ENCODE data around the gene UQCRC2. TPM values are rescaled to one million over a fixed set of nuclear protein-coding genes. Genes with fewer than 3 reads are reported as not detected.
"Not testable (repeated sequence)": the region's sequence is repeated elsewhere in the genome, so short reads cannot be mapped to it uniquely, and the experiment has no call there.

The UQCRC2 gene
- total RNA-seq, 1 donor from 2014 or later, result 228 TPM

DNA sequence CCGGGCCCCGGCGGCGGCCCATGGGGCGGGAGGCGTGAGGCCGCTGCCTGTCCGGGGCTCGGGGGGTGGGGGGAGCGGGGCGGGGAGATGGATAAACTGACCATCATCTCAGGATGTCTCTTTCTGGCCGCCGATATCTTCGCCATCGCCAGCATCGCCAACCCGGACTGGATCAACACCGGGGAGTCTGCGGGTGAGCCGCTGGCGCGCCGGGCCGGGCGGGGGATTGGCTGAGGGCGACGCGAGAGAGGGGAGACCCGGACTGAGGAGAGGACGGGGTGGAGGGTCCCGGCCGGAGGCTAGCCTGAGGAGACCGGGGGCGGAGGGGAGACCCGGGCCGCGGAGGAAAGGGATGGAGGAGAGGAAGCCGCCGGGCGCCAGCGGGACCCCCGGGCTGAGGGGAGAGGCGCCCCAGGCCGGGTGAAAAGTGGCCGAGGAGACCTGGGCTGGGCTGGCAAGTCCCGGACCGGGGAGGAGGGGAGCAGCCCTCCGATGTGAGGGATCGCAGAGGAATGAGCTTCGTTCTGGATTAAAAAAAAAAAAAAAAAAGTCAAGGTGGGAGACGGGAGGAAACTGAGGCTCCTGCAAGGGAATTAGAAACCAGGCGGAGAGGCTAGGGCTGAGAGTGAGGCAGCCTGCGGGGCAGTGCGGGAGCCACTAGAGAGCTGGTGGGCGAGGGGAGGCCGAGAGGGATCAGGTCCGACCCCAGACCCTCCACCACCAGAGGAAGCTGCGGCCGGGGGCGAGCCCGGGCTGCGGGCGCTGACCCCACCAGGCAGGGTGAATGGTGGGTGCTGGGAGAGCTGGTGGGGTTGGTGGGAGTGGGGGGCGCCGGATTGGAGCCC lies 55.3 kb downstream of the UQCRC2 start:
- DNase-seq (ENCODE audit: low spot score), result no peak

DNA sequence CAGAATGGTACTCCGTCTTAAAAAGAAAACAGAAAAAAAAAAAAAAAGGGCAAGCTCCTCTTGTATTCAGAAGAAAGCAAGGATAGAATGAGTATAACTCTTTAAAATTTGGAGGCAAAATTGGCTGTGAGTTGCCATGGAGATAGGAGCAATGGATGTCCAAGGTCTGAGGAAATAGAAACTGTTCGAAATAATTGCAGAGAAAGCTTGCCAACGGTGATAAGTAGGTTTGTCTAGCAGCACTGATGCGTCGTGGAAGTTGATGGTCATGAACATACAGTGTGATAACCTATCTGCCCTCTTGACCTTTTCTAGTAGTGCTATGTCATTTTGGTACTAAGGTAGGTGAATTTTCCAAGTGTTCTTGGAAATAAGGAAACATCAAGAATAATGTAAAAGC lies 57.7 kb downstream of the UQCRC2 start:
- no peak for DNase-seq (ENCODE audit: low spot score)

DNA sequence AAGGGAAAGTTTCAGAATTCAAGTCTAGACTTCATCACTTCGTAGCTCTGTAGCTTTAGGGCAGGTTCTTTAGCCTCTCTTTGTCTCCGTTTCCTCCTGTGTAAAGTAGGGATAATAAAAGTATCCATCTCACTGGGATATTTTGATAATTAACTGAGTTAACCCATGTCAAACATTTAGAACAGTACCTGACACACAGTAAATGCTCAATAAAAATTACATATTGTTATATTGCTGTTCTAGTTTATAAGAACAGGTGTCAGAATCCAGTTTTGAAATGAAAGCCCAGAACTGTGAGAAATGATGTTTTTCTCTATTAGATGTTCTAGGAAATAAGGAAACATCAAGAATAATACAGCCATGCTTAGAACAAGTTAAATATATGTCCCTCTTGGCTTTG lies 59.1 kb downstream of the UQCRC2 start:
- no peak for DNase-seq (ENCODE audit: low spot score)

DNA sequence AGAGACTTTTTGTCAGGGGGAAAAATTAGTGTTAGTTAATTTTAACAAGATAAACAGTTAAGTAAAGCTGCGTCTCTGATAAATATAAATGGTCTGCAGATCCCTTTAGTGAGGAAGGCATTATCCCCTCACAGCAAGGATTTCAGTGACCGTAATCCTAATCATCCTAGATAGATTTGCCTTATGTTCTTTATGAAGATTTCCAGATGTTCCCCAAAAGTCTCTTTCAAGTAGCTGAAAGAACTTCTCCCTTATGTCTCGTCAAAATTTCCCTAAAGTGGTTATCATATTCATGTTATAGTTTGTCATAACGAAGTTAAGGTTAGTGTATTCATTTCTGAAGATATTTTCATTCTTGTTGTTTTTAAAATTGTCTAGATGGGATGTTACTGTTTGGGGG lies 60.3 kb downstream of the UQCRC2 start:
- peak; percentile 50 for DNase-seq (ENCODE audit: low spot score)

DNA sequence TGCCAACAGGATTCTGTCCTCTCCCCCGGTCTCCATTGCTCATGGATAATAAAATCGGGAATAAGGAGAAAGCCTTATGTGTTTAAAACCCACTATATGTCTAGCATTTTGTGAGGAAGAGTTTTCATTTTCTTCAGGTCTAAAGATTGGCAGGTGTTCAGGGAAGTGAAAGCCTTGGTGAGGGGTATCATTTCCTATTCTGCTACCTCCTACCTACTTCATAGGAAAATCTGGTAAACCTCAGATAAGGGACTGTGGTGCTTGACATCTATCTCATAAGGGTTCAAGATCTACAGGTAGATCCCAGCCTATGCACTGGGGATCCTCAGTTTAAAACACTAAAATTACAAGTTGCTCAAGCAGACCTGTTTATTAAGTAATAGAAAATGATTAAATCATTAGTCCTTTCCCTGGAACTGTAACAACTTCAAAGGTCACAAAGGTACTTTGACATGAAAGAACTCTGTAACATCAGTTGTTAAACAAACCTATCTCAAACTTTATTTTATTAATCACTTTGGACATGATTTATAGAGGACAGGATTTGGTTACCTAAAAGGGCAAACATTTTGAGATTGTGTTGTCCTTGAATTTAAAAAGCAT lies 61.2 kb downstream of the UQCRC2 start:
- no peak for DNase-seq (ENCODE audit: low spot score)

DNA sequence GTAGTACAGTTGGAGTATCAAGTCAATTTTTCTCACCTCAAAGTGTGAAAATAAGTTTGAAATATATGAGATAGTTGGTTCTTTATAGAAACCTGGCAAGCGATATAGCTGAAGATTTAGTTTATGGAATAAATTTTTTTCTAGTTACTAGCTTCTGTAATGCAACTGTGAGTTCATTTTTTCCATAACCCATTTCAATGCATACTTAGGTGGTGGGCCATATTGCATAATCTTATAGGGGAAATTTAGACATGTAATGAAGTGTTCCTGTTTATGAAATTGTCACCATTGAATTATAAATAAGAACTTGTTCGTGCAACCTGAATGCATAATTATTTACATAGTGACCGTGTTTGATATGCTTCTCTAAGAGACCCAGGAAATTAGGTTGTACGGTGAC lies 63.8 kb downstream of the UQCRC2 start:
- DNase-seq (ENCODE audit: low spot score), result no peak

DNA sequence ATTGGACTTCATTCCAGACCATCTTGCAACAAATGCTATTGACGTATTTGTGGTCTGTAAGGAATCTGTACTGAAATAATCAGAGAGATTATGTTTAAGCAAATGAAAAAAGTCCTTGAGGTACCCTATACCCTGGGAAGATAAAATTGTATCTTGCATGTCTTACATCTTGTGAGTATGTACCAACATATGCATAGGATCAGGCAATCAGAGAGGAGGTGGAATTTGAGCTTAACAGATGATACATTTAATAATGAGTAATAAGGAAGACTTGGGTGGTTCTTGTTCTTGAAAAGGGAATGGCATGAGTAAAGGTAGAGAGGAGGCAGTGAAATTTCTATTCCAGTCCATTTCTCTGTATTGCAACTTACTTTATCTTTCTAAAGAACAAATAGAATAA lies 65.4 kb downstream of the UQCRC2 start:
- no peak for DNase-seq (ENCODE audit: low spot score)

DNA sequence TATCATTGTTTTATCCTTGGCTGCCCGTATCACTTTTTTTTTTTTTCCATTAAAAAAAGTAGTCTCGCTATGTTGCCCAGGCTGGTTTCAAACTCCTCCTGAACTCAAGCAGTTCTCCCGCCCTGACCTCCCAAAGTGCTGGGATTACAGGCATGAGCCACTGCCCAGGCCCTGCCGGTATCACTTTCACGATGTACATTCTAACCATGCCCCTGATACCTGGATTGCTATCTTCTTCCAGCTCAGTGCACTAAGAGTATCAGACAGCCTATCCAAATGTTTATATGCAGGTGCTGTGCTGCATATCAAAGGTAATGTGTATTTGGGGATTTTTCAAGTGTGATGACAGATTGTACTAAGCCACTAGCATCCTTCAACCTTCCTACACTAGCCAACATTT lies 69.0 kb downstream of the UQCRC2 start:
- DNase-seq (ENCODE audit: low spot score), result no peak

DNA sequence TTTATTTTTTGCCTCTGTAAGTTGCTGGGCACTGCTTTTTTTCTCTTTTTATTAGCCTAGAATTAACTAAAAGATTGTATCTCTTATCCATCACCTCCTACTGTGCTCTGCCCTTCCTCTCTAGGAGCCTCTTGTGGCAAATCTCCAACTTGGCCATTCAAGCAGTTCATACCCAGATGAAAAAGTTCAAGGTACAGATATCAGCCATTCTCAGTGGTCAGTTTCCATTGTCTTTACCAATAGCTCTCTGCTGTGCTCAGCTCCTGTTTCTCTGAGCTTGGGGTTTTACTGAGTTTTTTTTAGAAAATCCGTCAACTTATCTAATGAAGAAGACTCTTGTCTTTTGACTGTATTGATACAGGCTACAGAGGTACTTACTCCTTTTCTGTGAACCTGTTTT lies 70.3 kb downstream of the UQCRC2 start:
- DNase-seq (ENCODE audit: low spot score), result no peak

DNA sequence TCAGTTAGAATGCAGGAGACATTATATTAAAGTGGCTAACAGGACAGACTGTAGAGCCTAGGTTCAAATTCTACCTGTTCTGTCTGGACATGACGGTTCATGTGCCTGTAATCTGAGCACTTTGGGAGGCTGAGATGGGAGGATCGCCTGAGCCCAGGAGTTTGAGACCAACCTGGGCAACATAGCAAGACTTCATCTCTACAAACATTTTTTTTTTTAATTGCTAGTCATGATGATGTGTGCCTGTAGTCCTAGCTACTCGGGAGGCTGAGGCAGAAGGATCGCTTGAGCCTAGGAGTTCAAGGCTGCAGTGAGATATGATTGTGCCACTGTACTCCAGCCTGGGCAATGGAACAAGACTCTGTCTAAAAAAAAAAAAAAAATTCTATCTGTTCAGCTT lies 71.6 kb downstream of the UQCRC2 start:
- not testable (repeated sequence) for DNase-seq (ENCODE audit: low spot score)

DNA sequence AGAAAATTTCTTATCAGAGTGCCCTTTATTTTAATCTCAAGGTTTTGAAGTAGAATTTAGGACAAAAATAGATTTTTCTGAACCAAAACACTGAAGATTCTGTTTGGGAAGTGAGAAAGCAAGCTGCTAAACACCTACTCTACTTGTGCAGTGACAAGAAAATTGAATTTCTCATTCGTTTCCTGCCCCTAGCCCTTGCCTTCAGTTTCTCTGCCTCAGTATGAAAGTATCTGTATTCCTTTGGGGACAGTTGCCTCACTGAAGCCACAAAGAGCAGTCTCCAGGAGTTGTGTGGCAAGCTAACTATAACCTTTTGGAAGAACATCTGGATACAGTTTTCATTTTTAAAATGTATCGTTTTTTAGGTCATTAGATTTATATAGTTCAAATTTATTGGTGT lies 74.5 kb downstream of the UQCRC2 start:
- no peak for DNase-seq (ENCODE audit: low spot score)

DNA sequence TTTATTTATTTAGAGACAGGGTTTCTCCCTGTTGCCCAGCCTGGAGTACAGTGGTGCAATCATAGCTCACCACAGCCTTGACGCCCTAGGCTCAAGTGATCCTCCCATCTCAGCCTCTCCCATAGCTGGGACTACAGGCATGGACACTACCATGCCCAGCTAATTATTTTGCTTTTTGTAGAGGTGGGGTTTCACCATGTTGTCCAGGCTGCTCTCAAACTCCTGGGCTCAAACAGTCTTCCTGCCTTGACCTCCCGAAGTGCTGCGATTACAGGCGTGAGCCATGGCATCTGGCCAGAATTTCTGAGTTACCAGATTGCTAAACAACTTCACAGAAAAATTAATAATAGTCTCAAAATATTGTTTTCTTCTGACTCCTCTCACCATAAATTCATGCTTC lies 76.5 kb downstream of the UQCRC2 start:
- DNase-seq (ENCODE audit: low spot score), result no peak

DNA sequence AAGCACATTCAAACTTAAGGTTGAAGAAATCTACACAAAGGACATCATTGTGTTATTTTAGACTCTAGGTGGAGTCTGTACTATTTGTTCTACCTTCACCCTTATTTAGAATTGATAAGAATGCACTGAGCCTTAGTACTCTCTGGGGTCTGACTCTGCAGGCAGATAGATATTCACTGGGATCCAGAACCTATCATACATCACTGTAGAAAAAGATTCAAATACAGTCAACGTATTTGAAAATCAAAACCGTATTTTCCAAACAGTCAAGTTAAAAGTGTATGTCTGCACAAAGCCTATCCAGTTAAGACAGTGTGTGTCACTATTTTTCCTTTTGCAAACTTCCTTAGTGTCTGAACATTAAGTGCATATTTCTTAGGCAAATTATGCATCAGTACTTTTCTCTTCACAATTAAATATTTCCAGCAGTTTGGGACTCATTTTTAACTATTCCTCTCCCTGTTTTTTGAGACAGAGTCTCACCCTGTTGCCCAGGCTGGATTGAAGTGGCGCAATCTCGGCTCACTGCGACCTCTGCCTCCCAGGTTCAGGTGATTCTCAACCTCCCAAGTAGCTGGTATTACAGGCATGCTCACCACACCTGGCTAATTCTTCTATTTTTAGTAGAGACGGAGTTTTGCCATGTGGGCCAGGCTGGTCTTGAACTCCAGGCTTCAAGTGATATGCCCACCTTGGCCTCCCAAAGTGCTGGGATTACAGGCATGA lies 77.1 kb downstream of the UQCRC2 start:
- no peak for DNase-seq (ENCODE audit: low spot score)

DNA sequence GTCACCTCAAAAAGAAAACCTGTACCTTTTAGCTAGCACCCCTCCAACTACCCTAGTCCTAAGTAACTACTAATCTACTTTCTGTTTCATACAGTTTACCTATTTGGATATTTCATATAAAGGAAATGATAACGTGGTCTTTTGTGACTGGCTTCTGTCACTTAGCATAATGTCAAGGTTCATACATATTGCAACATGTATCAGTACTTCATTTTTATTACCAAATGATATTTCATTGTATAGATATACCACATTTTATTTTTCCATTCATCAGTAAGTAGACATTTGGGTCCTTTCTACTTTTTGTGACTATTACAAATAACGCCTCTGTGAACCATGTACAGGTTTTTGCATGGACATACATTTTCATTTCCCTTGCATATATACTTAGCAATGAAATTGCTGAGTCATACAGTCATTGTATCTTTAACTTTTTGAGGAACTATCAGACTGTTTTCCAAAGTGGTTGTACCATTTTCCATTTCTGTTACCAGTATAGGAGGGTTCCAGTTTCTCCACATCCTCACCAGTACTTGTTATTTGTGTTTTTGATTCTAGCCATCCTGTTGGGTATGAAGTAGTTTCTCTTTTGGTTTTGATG lies 78.4 kb downstream of the UQCRC2 start:
- no peak for DNase-seq (ENCODE audit: low spot score)

Other genes with a start within 250 kb of the UQCRC2 start
- gene NPIPB4, start 95.6 kb upstream of the UQCRC2 start, total RNA-seq (ENCODE audit: insufficient read depth, low replicate concordance), result 83.3 TPM
- gene PDZD9, start 47.8 kb downstream of the UQCRC2 start, total RNA-seq (ENCODE audit: insufficient read depth, low replicate concordance), result 14.4 TPM
- 25.8 TPM for gene MOSMO, start 54.8 kb downstream of the UQCRC2 start, total RNA-seq (ENCODE audit: insufficient read depth, low replicate concordance)
- 0.72 TPM for gene VWA3A, start 139.2 kb downstream of the UQCRC2 start, total RNA-seq (ENCODE audit: insufficient read depth, low replicate concordance)
- gene SDR42E2, start 209.1 kb downstream of the UQCRC2 start, total RNA-seq (ENCODE audit: insufficient read depth, low replicate concordance), result not detected